Loucy (cell line): ENCODE results near the gene PLCL1.

Experiments
- CTCF ChIP-seq: fragments of 200-600 bp; sonication (generic); conservative IDR thresholded peaks from 2 replicates; pipeline ENCODE4 v1.5.1; 2014; ENCODE audit warnings: mild to moderate bottlenecking, antibody characterized with exemption, low read length
- EZH2phosphoT487 ChIP-seq: fragments of 200-600 bp; IDR thresholded peaks from 2 replicates; pipeline ENCODE4 v1.6.1; 2018; ENCODE audit warnings: antibody characterized with exemption, mild to moderate bottlenecking, moderate library complexity, borderline replicate concordance

DNA sequence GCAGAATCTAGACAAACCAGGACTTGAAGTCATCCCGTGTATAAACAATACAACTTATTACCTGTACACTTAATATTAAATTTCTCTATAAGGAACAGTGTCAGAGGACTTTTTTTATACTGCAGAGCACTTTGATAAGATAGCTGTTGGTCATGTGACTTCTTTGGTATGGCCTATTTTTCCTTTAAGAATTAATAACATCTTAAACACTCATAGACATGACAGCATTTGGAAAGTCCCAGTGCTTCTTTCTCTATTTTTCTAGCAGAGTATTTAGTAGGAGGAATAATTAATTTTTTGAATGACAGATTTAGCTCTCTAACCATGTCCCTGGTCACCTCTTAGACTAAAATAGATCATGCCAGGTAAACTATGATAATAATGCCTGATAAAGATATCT lies 59.4 kb downstream of the PLCL1 start:
- TF ChIP-seq CTCF (no peak), EZH2phosphoT487 (no peak)
